NCI-H2107 treated with DMSO at 0.1 percent for 48 hours (cell line): ENCODE measurements around the gene STPG2.
A peak's percentile ranks its signal among the peaks of the same experiment; 100 is the strongest.

ENCODE experiments used
- DNase-seq: peaks from one replicate; lab custom pipeline; 2025; ENCODE audit not compliant: unreplicated experiment; lab: John Stamatoyannopoulos, UW

Gene STPG2

DNA sequence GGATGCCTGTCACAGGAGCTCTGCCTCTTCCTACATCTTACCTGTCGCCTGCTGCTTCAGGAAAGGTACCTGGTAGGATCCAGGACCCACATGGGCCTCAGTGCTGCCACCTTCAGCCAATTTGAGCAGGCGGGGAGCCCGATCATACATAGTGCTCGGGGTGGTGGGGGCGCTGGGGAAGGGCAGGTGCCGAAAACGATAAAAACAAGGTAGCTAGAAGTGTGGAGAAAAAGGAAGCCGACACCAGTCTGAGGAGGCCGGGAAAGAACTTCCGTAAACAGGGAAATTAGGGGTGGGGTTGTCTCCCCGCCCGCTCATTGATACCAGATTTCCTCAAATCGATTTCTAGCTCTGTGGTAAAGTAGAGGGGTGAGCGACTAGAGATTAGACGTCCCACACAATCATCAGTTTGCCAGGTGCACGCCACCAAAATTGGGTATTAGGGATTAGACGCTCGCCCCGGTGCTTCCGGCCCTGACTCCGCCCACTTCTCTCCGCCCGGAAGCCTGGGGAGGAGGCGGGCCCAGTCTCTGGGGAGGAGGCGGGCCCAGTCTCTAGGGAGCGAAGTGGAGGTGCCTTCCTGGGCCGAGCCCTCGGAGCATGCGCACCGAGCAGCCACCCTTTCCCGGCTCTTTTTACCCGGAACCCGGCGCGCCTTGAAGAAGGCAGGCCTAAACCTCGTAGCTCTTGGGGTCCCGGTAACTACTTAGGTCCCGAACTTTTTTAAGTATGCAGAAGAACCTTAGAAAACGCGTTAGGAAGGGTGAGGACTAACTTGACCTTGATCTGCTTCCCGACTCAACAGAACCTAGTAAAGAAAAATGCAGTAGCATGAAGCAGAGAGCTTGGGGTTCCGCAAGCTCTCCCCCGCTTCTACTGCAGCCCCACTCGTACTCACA, at the start of gene STPG2:
STPG2 (minus strand) TSS at position 476 of the 899 bp plus-strand sequence.
- peak; percentile 72 for DNase-seq

DNA sequence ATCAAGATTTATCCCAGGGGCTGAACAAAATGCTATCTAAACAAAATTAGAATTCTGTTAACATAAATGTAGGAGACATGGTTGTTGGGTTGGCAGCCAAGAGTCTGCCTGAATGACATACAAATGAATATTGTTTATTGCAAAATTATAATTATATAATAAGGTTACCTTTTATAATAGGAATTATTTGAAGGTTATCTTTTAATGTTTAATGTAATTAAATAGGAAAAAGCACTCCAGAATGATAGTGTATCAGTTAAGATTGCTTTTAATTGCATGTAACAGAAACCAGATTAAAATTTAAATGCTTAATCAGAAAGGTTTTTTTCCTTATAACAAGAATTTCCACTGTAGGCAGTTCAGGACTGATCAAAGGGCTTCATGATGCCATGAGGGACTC, 42.0 kb upstream of the STPG2 start:
- no peak for DNase-seq

GRCh38 chr4:98181809-98182208, 38.5 kb upstream of the STPG2 start:
- DNase-seq: no peak

DNA sequence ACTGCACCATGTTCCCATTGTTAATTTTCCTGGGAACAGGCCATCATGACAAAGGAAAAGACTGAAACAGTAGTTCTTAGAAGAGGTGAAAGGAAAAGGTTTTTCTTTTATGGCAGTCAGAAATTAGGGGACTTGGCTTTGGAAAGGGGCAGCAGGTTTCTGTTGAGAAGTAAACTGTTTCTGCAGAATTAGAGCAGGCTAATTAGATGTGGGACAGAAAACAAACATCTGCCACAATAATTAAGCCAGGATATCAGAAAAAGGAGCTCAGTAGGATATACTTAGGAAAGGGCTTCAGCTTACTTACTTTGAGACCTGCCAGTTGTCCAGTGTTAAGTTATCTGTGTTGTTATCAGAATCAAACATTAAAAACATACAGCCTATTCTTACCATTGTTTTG, 36.7 kb upstream of the STPG2 start:
- DNase-seq: no peak

- no peak for DNase-seq
These were observed 33.3 kb upstream of the STPG2 start for GRCh38 chr4:98176531-98176930.

GRCh38 chr4:98170035-98170434, 26.8 kb upstream of the STPG2 start:
- no peak for DNase-seq

DNA sequence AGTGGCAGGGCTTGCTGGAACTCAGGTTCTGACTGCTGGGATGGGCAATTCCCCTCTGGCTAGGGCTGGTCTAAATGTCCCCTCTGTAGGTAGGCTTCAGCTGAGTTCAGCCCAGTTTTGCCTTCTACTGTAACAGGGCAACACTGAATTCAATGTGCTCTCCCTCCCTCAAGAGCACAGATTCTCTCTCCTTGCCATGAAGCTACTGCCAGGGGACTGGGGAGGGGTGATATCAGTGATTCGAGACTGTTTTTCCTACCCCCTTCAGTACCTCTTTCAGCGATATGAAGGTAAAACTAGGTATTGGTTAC, 23.4 kb upstream of the STPG2 start:
- DNase-seq: no peak

DNA sequence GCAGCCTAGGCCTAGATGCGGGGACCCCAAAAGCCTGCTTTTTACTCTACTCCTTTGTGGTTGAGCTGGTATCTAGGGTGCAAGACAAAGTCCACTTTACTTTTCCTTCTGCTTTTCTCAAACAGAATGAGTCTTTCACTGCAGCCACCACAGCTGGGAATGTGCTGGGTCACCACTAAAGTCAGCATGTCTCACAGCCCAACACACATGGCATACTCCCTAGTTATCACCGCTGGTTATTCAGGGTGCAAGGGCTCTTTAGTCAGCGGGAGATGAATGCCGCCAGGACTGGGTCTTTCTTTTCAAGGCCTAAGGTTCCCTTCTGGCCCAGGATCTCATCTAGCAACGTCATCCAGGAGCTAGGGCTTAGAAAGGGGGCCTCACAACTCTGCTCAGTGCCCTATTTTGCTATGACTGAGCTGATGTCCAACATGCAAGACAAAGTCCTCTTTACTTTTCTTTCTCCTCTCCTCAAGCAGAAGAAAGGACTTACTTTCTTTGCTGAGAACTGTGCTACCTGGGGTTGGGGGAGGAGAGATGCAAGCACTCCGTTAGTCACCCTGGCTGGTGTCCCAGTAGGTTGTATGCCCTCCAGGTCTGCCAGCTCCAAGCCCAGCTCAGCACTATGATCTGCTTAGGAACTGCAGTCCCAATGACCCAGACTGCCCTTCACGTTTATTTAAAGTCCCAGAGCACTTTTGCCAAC, 22.9 kb upstream of the STPG2 start:
- DNase-seq: no peak

- no peak for DNase-seq
These were observed 19.4 kb upstream of the STPG2 start for GRCh38 chr4:98162696-98163095.

- DNase-seq: no peak
These were observed 8.1 kb upstream of the STPG2 start for GRCh38 chr4:98151145-98151924.

DNA sequence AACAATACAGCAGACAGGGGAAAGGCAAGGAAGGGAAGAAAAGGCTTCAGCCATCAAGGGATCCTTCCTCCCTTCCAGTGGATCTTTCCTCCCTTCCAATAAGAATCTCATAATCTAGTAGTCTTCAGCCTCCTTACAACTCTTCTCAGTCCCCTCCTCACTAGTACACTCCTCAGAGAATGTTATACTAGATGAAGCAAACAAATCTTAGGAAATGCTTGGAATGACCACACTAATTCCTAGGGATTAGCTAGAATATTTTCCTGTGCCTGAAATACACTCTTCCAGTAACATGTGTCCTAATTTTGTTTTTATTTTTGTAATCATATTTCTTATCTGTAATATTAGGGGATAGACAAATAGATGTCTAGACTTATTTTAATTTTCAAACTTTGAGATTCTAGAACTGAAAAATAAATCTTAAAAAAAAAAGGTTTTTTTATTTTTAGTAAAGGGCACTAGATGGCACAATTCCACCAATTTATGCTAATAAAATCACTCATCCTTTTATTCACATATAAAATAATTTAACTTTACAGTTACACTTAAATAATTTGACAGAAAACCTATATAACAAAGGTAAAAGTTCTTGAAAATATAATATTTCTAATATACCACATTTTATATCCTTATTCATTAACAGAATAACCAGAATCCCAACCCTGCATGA, 7.0 kb upstream of the STPG2 start:
- no peak for DNase-seq

- no peak for DNase-seq
These were observed 5.6 kb upstream of the STPG2 start for GRCh38 chr4:98148856-98149255.

GRCh38 chr4:98126141-98126540, 17.1 kb downstream of the STPG2 start:
- DNase-seq: no peak

DNA sequence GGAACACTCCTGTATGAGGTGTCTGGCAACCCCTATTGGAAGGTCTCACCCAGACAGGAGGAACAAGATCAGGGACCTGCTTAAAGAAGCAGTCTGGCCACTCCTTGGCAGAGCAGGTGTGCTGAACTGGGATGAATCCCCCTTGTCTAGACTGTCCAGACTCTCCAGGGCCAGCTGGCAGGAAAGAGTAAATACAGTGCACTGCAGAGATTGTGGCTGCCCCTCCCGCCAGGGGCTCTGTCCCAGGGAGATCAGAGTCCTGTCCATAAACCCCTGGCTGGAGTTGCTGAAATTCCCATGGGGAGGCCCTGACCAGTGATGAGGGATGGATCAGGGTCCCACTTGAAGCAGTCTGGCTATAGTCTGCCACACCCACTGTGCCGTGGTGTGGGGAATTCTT, 17.7 kb downstream of the STPG2 start:
- no peak for DNase-seq

- no peak for DNase-seq
These were observed 25.9 kb downstream of the STPG2 start for GRCh38 chr4:98117363-98117762.

DNA sequence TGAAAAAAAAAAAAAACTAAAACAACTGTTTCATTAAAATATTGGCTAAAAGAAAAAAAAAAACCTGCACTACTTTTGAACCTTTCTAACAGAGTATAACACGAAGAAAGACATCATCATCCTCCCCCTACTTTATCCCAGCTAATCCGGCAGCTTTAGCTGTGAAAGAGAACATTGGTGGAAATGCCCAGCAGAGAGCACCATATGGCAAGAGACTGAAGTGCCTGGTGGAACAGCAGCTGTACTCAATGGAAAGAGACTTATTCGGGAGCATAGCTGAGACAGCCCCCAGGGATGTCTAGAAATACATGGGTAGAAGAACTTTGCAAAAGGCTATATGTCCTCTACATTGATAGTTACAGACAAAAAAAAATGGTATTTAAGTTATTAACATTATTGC, 30.3 kb downstream of the STPG2 start:
- no peak for DNase-seq

GRCh38 chr4:98110929-98111328, 32.3 kb downstream of the STPG2 start:
- DNase-seq: no peak

GRCh38 chr4:98110214-98110613, 33.1 kb downstream of the STPG2 start:
- DNase-seq: no peak

DNA sequence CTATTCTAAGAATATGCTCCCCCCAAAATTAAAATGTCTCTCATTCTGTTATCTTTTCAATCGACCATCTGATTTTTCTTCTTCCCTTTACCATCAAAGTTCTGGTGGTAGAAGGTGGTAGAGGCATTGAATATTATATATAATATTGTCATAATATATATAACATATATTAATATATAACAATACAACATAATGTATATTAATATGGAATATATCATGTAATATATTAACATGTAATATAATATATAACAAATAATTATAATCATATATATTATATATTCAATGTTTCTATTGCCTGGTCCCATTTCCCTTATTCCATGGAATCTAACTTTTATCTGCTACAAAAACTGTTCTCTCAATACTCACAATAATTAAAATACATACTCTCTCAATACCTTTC, 40.6 kb downstream of the STPG2 start:
- no peak for DNase-seq

GRCh38 chr4:98101988-98102387, 41.3 kb downstream of the STPG2 start:
- DNase-seq: no peak

DNA sequence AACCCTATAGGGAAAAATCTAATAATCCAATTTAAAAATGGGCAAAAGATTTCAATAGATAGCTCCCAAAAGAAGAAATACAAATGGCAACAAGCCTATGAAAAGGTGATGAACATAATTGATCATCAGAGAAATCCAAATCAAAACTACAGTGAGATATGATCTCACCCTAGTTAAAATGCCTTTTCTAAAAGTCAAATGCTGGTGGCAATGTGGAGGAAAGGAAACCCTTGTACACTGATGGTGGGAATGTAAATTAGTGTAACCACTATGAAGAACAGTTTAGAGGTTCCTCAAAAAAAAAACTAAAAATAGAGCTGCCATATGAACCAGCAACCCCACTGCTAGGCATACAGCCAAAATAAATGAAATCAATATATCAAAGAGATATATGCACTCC, 44.5 kb downstream of the STPG2 start:
- no peak for DNase-seq
